Fibroblast of skin of scalp (primary cell): Measurements from ENCODE around the gene EEFSEC.

Source experiments
- DNase-seq: peaks from one replicate; pipeline ENCODE4 v3.0.0-alpha.2; 2013

EEFSEC gene

DNA sequence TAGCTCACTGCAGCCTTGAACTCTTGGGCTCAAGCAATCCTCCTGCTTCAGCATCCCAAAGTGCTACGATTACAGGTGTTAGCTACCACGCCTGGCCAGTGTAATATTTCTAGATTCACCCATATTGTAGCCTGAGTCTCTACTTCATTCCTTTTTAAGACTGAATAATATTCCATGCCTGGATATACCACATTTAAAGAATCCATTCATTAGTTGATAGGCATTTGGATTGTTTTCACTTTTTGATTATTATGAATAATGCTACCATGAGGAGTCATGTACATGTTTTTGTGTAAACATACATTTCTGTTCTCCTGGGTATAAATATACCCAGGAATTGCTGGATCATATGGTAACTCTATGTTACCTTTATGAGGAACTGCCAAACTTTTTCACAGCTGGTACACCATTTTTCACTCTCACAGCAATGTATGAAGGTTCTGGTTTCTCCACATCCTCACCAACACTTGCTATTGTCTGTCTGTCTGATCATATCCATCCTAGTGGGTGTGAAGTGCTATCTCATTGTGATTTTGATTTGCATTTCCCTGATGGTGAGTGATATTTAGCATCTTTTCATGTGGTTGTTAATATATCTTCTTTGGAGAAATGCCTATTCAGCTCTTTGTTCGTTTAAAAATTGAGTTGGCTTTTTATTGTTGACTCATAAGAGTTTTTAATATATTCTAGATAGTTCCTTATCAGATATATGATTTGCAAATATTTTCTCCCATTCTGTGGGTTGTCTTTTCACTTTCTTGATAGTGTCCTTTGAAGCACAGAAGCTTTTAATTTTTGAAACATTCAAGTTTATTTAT lies 32.6 kb downstream of the EEFSEC start:
- no peak for DNase-seq

DNA sequence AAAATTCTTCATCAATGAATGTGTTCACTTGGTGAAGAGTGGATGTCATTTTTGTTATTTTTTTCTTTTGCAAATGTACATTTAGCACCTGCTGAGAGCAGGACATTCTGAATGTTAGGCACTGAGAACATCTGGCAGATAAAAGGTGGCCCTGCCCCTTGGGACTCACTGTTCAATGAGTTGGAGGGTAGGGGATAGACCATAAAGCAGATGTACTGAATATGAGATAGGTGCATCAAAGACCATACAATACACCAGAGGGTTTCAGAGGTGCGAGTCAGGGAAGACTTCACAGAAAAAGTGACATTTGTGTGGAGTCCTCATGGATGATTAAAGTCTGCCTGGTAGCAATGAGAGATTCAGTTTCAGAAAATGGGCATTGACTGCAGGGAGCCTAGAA lies 34.2 kb downstream of the EEFSEC start:
- DNase-seq: no peak

DNA sequence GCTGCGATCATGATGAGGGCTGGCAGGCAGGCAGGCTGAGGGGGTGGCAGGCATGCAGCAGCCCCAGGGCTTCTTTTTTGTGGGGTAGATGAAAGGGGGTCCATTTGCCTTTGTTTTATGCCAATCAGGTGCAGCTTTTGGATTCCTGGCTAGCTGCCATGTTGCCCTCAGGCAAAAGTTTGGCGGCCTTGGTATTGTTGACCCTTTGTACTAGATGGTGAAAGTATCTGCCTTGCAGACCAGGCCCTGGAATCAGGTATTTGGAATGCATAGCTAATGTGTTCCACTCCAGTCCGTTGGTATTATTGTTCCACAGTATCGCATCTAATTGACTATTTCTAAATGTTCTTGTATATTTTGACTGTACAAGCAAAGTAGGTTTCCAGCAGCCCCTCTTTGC lies 35.0 kb downstream of the EEFSEC start:
- DNase-seq: no peak

DNA sequence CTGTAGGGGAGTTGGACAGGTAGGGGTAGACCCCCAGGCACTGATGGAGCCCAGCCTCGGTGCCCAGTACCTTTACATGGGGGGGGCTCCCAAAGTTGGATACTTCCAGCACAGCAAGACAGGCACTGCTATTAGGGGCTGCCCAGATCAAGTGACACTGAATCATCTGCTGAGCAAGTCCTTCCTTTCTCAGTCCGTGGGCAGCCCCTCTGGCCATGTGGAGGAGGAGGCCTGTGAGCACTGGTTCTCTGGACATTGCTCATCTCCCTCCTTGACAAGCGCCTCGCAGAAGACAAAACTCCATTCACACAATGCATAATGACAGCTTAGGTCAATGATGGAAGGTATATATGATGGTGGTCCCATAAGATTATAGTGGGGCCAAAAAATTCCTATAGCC lies 35.7 kb downstream of the EEFSEC start:
- DNase-seq: no peak

DNA sequence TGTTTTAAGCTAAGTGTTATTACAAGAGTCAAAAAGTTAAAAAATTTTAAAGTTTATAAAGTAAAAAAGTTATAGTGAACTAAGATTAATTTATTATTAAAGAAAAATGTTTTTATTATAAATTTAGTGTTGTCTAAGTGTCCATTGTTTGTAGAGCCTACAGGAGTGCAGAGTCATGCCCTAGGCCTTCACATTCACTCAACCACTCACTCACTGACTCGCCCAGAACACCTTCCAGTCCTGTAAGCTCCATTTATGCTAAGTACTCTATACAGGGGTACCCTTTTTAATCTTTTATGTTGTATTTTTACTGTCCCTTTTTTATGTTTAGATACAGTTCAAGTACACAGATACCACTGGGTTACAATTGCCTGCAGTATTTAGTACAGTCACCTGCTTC lies 37.2 kb downstream of the EEFSEC start:
- DNase-seq: no peak

DNA sequence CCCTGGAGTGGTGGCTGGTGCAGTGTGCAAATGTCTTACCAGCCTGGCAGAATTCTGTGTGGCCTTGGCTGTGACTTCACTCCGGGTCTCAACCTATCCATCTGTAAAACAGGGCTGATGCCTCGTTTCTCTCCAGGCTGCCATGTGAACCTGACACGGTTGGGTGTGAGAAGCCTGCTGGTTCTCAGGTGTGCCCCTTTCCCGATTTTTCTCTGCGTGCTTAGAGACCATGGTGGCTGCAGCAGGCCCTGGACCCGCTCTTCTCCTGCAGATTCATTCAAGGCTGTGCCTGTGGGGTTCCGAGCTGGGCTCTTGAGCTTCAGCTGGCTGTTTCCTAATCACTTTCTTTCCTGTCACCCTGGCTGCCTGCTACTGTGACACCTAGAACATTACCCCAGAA lies 38.9 kb downstream of the EEFSEC start:
- no peak for DNase-seq

DNA sequence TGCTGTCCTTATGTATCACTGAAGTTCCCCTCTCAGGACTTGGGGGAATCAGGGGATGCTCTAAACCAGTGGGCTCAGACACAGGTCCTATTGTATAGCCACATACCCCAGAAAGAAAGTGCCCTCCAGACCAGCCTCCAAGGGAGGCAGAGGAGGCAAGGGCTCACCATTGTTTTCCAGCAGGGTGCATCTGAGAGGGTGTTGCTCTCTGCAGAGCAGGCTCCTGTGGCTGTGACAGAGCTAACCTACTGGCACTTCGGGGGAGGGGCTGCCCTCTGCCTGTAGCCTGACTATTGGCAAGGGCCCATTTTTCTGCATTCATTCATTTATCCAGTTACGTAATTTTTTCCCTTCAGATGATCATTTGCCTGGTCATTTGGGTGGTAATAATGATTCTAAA lies 39.9 kb downstream of the EEFSEC start:
- no peak for DNase-seq

DNA sequence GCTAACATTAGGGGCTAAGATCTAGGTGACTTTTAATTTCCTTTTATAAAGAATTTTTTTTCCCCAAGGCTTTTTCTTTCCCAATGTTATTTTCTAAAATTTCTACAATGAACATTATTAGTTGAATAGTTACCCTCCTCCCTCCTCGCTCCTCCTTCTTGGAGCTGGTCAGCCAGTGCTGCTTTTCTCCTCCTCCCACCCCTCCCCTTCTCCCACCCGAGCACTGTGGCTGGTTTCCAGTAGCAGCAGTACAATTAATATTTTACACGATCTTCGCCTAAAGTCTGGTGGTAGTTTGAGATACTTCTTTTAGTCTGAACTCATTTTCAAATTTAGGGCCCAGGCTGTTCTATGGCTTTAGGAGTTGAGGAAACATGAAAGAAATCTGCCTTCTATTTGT lies 41.6 kb downstream of the EEFSEC start:
- DNase-seq: no peak

DNA sequence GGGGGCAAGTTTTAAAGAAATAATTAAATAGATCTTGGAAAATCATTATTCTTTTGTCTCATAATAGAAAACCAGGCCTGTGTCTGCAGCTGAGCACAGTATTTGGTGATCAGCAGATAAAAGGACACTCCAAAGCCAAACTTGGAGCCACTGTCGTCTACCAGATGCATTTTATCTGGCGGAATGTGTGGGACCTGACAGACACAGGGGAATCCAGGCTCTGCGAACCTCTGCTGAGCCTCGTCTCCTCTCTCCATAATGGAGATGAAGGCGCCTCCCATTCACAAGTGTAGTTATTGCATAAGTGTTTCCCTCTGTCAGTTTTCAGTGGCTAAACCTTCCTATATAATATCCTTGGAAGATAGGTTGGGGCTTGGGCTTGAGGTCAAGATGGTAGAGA lies 42.1 kb downstream of the EEFSEC start:
- DNase-seq: no peak

DNA sequence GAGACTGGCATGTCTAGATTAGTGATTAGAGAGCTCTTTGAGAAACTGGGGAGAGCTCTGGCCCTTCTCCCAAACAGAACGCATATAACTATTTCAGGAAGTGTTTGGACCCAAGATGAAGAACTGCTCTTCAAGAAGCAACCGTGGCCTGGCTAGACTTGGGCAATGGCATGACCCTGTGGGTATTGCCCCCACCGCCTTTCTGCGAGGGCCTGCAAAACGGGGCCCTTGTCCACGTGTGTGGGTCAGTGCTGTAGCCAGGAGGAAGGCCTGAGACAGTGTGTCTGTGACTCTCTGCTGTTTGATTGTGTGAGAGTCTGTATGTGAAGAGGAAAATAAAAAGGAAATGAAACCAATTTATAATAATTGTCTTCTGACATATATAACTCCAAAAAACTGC lies 42.5 kb downstream of the EEFSEC start:
- DNase-seq: no peak

DNA sequence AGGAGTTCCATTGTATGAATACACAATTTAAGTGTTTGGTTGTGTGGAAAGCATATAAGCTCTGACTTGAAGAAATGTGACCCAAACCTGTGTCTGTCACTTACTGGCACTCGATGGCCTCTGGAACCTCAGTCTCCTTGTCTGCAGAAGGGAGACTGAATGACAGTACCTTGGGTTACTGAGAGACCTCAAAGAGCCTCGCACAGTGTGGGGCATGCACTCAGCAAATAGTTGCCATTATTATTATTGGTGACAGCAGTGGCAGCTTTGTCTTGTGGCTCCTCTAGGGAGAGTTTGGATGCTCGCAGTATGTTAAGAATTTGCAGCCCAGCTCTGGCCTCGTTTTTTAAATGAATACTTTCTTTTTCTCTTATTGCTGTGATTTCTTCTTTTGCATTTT lies 43.4 kb downstream of the EEFSEC start:
- DNase-seq: no peak

DNA sequence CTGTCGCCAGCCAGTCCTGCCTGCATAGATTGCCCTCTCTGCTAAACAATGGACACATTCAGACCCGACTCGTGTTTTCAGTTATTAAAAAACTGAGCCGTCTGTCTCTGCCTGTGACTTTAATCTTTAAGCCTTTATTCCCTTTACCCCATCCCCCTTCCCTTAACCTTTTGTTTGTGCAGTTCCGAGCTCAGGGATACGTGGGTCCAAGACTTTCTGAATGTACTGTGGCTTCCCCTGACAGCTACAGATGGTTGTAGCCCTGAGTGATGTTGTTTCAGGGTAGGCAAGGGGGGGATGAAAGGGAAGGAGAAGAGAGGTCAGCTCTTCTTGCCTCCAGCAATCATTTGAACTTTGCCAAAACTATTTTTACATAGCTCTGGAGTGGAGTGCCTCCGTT lies 44.6 kb downstream of the EEFSEC start:
- no peak for DNase-seq

DNA sequence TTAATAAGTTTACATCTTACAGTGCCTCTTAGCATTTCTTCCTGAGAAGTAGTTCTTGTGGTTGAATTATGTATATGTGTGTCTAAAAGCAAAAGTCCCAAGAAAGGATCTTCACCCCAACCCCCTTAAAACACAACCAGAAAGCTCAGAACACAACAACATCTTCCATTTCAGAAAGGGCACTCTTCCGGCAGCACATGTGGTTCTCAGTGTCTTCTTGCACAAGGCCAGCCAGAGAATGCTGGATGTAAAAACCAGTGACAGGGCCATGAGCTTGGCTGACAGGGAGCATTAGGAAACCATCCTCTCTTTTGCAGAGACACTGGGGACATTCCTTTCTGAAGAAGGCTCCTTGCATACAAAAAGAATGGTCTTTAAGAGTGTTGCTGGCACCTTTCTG lies 45.0 kb downstream of the EEFSEC start:
- DNase-seq: no peak

DNA sequence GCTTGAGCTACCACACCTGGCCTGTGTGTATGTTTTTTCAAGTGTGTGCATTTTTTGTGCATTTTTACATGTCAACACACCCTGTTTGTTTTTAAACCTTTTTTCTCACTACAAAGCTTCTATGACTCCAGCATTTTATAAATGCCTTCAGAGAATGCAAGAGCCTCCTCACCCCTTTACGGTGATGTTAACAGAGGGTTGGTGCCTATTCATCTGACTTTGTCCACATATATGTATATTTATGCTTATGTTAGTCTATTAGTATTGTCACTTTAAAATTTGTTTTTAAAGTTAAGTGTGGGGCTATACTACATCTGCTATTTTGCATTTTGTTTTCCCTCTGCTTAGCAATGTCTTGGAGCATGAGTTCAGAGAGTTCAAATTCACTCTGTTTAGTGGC lies 45.8 kb downstream of the EEFSEC start:
- DNase-seq: no peak

DNA sequence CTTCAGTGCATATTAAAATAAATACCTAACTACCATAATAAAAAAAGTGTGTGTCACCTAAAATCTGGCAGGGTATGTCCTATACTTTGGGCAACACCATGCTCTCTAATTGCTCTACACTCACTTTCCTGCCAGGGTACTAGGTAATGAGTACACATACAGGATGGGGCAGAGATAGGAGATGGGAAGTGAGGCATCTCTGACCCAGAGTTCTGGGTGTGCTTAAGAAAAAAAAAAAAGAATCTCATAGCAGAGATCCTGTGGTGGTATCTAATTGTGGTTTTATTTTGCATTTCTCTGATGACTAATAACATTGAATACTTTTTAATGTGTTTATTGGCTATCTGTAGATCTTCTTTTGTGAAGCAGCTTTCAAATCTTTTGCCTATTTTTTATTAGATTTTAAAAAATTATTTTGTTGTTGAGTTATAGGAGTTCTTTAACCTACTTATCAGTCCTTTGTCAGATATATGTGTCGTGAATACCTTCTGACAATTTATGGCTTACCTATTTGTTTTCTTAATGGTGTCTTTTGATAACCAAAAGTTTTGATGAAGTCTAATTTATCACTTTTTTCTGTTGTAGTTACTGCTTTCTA lies 48.0 kb downstream of the EEFSEC start:
- DNase-seq: peak; percentile 18

DNA sequence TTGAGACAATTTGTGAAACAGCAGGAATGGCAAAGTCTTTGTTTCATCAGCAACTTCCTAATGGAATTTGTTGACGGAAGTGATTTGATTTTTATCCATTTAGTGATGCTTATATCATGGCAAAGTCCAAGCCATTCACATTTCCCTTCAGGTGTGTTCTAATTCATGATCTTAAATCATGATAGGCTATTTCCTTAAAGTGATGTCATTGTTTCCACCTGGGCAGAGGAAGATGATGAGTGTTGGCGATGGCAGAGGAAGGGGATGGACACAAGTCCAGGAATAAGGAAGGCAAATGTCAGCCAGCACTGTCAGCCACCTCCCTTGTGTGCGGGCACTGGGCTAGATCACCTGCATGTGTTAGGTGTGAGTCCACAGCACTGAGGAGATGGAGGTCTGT lies 49.9 kb downstream of the EEFSEC start:
- DNase-seq: no peak

DNA sequence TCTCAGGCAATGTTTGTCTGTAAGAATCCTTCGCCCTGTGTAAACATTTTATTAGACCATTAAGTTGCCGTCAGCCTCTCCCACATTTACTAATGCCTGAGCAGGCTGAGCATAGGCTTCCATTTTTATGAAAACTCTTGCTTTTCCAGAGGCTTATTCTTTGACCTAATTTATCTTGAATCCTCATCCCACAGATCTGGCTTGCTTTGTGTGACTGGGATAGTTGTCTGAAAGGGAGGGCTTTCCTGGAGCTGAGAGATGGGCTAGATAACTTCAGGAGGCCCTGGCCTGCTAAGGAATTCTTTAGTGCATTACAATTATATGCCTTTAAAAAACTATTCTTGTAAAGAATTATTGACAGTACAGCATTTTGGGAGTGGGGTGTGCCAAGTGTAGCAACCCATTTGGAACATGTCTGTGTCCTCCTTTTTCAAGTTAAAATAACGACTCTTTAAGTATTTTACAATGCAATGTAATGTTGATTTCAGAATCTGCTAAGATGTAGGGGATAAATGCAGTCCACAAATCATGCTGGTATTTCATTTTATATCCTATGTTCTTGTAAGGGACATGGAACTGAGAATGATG lies 52.4 kb downstream of the EEFSEC start:
- no peak for DNase-seq

DNA sequence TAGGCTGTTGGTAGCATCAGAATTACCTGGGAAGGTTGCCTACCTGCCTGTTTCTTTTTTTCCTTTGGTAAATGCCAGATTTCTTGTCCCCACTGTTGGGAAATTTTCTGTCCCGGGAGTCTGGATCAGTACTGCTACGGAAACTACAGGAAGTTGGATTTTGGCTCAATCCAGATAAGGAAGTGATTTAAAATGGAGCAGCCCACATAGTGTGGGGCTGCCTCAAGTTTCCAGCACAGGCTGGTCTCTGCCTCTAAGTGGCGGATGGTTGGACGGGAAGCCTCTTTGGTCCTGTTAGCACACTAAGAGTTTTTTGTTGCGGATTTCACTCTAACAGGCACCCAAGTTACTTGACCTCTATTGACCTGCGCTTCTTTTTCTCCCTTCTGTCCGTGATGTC lies 54.7 kb downstream of the EEFSEC start:
- DNase-seq: no peak

DNA sequence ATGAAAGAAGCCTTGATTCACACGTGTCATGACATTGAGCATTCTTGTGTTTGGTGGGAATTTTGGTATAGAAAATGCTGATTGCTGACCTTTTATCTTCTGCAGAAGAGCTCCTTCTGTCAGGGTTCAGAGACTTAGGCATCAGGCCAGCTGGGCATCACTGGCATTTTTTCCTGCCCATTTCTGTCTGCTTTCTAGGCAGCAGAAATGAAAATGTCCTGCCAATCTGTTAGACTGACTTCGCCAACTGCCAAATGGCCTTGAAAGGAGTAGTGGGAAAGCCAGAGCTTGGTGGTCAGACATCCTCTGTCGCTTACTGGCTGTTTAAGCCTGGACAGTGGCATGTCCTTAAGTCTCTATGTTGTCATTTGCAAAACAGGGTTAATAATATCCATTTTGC lies 57.4 kb downstream of the EEFSEC start:
- DNase-seq: no peak

DNA sequence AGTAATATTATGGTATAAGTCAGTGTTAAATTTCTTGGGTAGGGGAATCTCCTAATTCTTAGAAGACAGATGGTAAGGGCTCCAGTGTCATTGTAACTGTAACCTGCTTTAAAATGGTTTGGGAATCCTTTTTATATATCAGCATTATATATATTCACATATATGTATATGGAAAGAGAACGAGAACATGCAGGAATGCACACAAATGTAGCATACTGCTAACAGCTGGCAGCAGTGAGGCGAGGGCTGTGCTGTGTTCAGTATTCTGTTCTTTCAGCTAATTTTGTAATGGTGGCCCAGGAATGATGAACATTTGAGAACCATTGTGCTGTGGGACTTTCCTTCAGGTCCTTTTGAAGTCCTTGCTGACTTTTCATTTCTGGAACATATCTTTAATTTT lies 60.8 kb downstream of the EEFSEC start:
- DNase-seq: no peak

DNA sequence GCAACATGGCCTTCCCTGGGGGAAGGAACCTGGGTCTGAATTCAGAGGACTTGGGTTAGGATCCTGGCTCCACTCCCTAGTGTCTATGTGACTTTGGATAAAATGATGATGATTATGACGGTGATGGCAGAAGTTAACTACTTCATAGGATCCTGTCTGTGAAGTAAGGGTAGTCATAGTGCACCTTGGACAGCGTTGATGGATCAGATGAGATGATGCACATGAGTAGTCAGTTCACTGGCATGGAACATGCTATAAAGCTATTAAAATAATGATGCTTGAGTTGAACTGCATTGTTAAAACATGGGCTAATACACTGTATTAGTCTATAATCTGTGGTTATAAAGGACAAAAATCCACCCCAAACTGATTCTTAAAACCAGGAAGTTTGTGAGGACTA lies 62.0 kb downstream of the EEFSEC start:
- DNase-seq: no peak

DNA sequence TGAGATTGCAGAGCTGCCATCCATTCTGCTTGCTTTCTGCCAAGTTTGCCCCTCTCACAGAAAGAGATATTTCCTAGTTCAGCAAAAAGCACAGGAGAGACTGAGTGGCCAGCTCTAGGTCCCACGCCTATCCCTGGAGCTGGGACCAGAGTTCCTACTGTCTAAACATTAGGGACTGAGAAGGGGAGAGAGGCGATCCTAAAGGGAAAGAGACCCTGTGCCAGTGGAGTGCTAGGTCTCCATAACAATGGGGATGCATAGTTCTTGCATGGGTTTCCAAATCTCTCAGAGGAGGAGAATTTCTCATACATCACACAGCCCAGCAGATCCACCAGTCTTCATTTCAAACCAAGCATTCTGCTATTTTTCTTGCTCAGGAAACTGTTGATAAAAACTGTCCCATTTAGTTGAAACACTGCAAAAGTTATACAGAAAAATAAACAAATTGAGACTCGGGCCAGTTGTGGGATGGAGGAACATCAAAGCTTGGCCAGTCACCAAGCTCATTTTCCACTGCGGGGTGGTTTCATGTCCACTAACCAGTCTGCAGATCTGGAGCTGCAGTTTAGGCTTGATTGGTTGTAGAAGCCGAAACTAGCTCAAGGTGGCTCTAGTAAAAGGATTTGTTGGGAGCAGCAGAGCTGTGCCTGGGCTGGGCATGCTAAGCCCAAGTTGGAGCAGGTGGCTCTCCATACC lies 62.7 kb downstream of the EEFSEC start:
- DNase-seq: no peak

DNA sequence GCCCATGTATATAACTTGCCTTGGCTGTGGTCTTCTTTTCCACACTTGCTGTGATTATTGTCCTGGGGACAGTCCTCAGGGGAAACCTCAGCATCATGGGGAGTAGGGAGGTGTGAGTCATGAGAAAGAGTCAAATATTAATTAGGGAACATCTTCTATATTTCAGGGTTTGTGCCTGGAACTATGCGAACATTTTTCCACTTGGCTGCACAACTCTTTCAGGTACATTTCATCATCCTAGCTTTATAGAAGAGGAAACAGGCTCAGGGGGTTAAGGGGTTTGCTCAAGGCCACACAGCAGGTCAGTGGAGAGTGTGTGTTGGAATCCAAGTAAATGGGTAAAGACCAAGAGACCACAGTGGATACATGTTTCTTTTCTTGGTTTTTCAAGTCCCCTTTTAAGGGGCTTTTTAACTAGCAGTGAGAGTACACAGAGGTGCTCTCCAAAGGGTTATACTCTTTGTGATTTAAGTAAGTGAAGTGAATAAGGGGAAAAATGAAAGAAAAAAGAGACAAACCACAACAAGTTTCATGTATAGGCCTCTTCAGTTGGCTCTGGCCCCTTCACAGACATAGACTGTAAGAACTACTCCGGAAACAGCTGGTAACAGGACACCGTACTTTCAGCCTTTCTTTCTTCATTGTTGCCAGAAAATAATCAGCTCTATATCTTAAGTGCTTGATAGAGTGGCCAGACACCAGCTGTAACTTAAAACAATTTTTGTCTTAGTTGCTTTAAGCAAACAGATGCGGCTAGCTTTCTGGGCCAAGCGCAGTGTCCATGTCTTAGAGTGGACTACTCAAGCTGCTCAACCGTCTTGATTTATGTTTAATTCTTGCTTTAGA lies 64.6 kb downstream of the EEFSEC start:
- peak; percentile 62 for DNase-seq
